NB4 (cell line): ENCODE measurements around the gene ADARB2.

Experiments
- CTCF ChIP-seq: IDR thresholded peaks from one replicate; pipeline ENCODE4 v1.5.1; 2012; ENCODE audit warnings: low read depth, low read length
- POLR2A ChIP-seq: IDR thresholded peaks from 2 replicates; pipeline ENCODE4 v1.6.1; 2011; ENCODE audit warnings: mild to moderate bottlenecking; ENCODE audit not compliant: insufficient read length; ENCODE audit errors: extremely low read depth

DNA sequence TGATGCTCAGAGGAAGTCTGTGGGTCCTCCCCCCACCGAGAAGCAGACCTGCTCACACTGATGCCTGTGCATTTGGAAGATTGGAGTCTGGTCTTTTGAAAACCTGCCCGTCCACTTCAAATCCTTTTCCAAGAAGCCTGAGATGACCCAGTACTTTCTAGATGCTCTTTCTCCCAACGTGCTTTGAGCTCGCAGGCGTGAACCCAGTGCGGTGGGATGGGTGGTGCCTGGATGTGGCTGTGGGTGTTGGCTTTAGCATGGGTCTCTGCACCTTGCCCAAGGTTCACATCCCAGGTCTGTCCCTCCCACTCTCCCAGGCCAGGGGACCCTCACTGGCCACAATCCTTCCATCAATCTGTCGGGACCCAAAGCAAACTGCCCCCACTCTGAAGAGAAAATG is 170.2 kb downstream of the ADARB2 start:
- TF ChIP-seq CTCF (no peak), POLR2A (no peak)
